SJSA1 (cell line): ENCODE data around the gene OTUB2. TPM values are rescaled to one million over a fixed set of nuclear protein-coding genes. Genes with fewer than 3 reads are reported as not detected.

ENCODE experiments used
- DNase-seq, 2 experiments: peaks; one replicate each; pipeline ENCODE4 v3.0.0-alpha.2; 2015 to 2020; ENCODE audit warnings: low spot score in 2 of 2, low read depth in 1 of 2
- H3K27ac ChIP-seq: fragments of 250-450 bp; sonication (Bioruptor Pico); 2 replicates; pipeline ENCODE4 v1.5.1; 2020; ENCODE audit warnings: mild to moderate bottlenecking, moderate library complexity
- H3K27me3 ChIP-seq: fragments of 250-450 bp; sonication (Bioruptor Pico); replicated peaks from 2 replicates; pipeline ENCODE4 v1.5.1; 2020; ENCODE audit warnings: mild to moderate bottlenecking, moderate library complexity
- H3K36me3 ChIP-seq: fragments of 250-450 bp; sonication (Bioruptor Pico); 2 replicates; pipeline ENCODE4 v1.5.1; 2020; ENCODE audit warnings: mild to moderate bottlenecking
- H3K4me1 ChIP-seq: fragments of 250-450 bp; sonication (Bioruptor Pico); replicated peaks from 2 replicates; pipeline ENCODE4 v1.6.1; 2021; ENCODE audit warnings: mild to moderate bottlenecking
- H3K4me3 ChIP-seq: fragments of 250-450 bp; sonication (Bioruptor Pico); 2 replicates; pipeline ENCODE4 v1.5.1; 2020; ENCODE audit warnings: mild to moderate bottlenecking
- H3K9me3 ChIP-seq: fragments of 250-450 bp; sonication (Bioruptor Pico); replicated peaks from 2 replicates; pipeline ENCODE4 v1.5.1; 2020; ENCODE audit warnings: mild to moderate bottlenecking
- total RNA-seq: library from RNA; depleted of rRNA; stranded (reverse); fragments of >200 nt; shearing (Covaris generic); gene quantifications from 2 replicates; pipeline ENCODE4 v1.2.3, GENCODE V29; 2014

Gene OTUB2
- total RNA-seq, 1 experiment from 2014 or later, result 1.3 TPM

DNA sequence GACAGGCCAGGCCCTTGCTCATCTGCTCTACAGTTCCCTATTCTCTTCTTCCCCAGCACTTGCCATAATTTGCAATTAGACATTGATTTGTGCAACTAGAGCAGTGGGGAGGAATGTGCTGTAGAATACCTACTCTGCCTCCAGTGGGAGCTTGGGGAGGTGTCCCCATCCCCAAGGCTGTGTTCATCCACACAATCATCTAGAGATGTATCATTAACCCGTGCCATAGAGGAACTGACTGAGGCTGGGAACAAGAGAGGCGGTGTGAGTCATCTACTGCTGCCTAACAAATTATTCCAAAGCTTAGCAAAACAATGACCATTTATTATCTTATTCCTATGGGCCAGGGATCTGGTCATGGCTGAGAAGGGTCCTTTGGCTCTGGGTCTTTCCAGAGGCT is 5.1 kb upstream of the OTUB2 start:
- no peaks in the 10 kb centered on the region for H3K36me3 ChIP-seq
- H3K4me3 ChIP-seq, result no peak overlapping the region
- no peak overlapping the region for H3K27ac ChIP-seq
- DNase-seq, result no peak
- H3K9me3 ChIP-seq, result no peaks in the 10 kb centered on the region
- H3K27me3 ChIP-seq, result no peaks in the 10 kb centered on the region
- 0 out of 2 replicates have a peak, but pooled peaks cover 4% of the 10 kb centered on the region for H3K4me1 ChIP-seq

DNA sequence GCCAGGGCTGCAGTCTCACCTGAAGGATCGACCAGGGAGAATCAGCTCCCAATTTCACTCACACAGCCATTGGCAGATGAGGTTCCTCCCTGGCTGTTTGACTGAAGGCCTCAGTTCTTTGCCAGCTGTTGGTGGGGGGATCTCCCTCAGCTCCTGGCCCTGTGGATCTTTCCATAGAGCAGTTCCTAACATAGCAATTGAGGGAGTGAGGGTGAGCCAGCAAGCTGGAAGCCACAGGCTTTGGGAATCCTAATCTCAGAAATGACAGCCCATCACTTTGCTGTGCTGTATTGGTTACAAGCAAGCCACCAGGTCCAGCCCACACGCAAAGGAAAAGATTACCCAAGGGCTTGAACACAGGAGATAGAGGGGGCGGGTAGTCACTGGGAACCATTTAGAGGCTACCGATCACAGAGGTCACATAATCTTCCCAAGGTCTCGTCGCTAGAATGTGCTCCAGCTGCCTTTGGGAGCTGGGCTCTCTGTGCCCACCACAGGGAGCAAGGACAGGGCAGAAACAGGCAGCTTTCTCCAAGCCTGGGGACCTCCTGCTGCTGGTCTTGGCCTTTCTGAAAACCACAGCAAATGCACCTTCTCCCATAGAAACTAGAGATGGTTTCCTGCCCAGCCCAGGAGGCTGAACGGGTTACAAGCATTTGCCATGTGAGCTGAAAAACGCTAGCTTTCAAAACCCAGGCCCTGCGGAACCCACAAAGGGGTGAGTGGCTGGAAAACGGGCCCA is 4.6 kb upstream of the OTUB2 start:
- H3K9me3 ChIP-seq, result no peaks in the 10 kb centered on the region
- H3K4me3 ChIP-seq, result no peak overlapping the region
- H3K27ac ChIP-seq, result no peak overlapping the region
- H3K27me3 ChIP-seq, result no peaks in the 10 kb centered on the region
- no peak for DNase-seq
- H3K36me3 ChIP-seq, result no peaks in the 10 kb centered on the region
- H3K4me1 ChIP-seq, result 0 out of 2 replicates have a peak, but pooled peaks cover 4% of the 10 kb centered on the region

- Histone ChIP-seq H3K4me3 (no peak overlapping the region), H3K36me3 (no peaks in the 10 kb centered on the region)
- DNase-seq, result no peak
These were observed 3.4 kb upstream of the OTUB2 start for GRCh38 chr14:94022532-94023411.

DNA sequence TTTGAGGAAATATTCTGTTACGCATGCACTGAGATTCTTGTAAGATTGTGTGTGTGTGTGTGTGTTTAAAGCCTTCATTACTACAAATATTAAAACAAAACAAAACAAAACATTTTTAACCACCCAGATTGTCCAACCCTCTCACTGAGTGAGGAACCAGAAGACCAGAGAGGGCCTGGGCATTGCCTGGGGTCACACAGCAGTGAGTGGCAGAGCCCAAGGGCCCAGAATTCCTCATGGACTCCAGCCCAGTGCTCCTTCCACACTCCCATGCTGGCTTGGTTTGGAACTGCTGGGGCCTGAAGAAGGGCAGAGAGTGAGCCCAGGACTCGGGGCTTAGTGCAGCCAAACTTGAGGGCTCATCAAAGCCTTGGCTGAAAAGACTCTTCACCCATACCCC is 1.6 kb upstream of the OTUB2 start:
- H3K27me3 ChIP-seq, result no peaks in the 10 kb centered on the region
- H3K27ac ChIP-seq, result no peak overlapping the region
- H3K9me3 ChIP-seq, result no peaks in the 10 kb centered on the region
- no peak for DNase-seq
- H3K4me3 ChIP-seq, result no peak overlapping the region
- H3K36me3 ChIP-seq, result no peaks in the 10 kb centered on the region
- peaks cover 25% of the 10 kb centered on the region for H3K4me1 ChIP-seq

More at GRCh38 chr14:94022532-94023411, 3.4 kb upstream of the OTUB2 start:
- H3K27ac ChIP-seq, result no peak overlapping the region
- no peaks in the 10 kb centered on the region for H3K27me3 ChIP-seq
- H3K4me1 ChIP-seq, result peaks cover 15% of the 10 kb centered on the region
- no peaks in the 10 kb centered on the region for H3K9me3 ChIP-seq

- H3K27ac ChIP-seq, result no peak overlapping the region
- peaks cover 25% of the 10 kb centered on the region for H3K4me1 ChIP-seq
- no peaks in the 10 kb centered on the region for H3K27me3 ChIP-seq
- H3K4me3 ChIP-seq, result peak overlapping the region; percentile 37; the same call in 1 of the 2 replicates
- H3K36me3 ChIP-seq, result no peaks in the 10 kb centered on the region
- DNase-seq, result no peak
- H3K9me3 ChIP-seq, result no peaks in the 10 kb centered on the region
These were observed 420 bp upstream of the OTUB2 start for GRCh38 chr14:94025720-94026119.

GRCh38 chr14:94026889-94027469 is 839 bp downstream of the OTUB2 start:
- DNase-seq, result no peak
- Histone ChIP-seq H3K36me3 (no peaks in the 10 kb centered on the region), H3K27ac (no peak overlapping the region), H3K27me3 (no peaks in the 10 kb centered on the region), H3K9me3 (no peaks in the 10 kb centered on the region), H3K4me1 (peaks cover 25% of the 10 kb centered on the region), H3K4me3 (peak overlapping the region; percentile 37)

- no peaks in the 10 kb centered on the region for H3K27me3 ChIP-seq
- H3K36me3 ChIP-seq, result no peaks in the 10 kb centered on the region
- no peak overlapping the region for H3K27ac ChIP-seq
- no peak overlapping the region for H3K4me3 ChIP-seq
- H3K4me1 ChIP-seq, result peaks cover 25% of the 10 kb centered on the region
- DNase-seq, result no peak
- H3K9me3 ChIP-seq, result no peaks in the 10 kb centered on the region
These were observed 1.7 kb downstream of the OTUB2 start for GRCh38 chr14:94027566-94028449.

DNA sequence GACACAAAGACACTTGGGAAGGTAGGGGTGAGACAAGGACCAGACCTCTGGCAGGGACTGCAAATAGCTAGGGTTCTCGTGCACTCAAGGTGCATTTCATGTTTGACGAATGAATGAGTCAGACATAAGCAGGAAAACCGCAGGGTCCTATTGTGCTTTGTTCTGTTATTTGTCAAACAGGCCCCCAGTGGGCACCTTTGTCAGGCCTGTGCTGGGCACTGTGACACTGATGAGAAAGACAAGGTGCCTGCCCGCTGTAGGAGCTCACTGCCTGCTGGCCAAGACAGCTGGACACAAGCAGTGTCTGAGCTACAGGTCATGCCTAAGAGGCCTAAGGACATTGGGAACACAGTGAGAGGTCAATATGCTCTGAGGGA is 2.3 kb downstream of the OTUB2 start:
- no peaks in the 10 kb centered on the region for H3K36me3 ChIP-seq
- no peaks in the 10 kb centered on the region for H3K9me3 ChIP-seq
- H3K4me1 ChIP-seq, result peaks cover 25% of the 10 kb centered on the region
- H3K27ac ChIP-seq, result no peak overlapping the region
- peak; percentile 35 to 55 for DNase-seq
- no peaks in the 10 kb centered on the region for H3K27me3 ChIP-seq
- H3K4me3 ChIP-seq, result no peak overlapping the region

DNA sequence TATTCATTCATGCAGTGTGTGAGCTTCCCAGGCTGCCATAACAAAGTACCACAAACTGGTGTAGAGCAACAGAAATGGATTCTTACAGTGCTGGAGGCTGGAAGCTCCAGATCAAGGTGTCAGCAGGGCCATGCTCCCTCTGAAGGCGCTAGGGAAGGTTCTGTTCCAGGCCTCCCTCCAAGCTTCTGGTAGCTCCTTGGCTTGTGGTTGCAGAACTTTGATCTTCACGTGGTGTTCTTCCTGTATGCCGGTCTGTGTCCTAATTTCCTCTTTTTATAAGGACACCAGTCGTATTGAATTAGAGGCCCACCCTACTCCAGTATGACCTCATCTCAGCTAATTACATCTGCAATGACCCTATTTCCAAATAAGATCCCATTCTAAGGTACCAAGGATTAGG is 3.1 kb downstream of the OTUB2 start:
- no peak for DNase-seq
- no peak overlapping the region for H3K27ac ChIP-seq
- H3K4me1 ChIP-seq, result peaks cover 25% of the 10 kb centered on the region
- no peaks in the 10 kb centered on the region for H3K9me3 ChIP-seq
- no peaks in the 10 kb centered on the region for H3K27me3 ChIP-seq
- H3K36me3 ChIP-seq, result no peaks in the 10 kb centered on the region
- no peak overlapping the region for H3K4me3 ChIP-seq

DNA sequence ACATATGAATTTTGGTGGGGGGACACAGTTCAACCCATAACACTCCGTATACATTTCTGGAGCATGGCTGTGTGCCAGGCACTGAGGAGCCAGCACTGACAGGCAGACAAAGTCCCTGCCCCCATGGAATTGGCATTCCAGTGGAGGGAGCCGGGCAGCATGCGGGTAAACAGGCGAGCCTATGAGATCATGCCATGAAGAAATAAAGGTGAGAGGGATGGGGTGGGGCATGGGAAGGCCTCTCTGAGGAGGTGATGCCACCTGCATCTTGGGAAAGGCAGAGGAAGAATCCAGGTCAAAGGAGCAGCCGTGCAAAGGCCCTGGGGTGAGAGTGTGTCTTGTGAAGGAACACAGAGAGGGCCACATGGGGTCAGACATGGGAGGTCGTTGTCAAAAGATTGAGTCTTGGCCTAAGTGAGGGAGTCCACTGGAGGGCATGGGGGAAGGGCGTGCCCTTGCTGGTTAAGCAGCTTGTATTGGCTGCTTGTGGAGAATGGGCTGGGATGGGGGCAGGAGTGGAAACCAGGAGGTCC is 3.6 kb downstream of the OTUB2 start:
- no peak overlapping the region for H3K4me3 ChIP-seq
- H3K4me1 ChIP-seq, result peaks cover 25% of the 10 kb centered on the region
- H3K9me3 ChIP-seq, result no peaks in the 10 kb centered on the region
- no peaks in the 10 kb centered on the region for H3K27me3 ChIP-seq
- H3K36me3 ChIP-seq, result no peaks in the 10 kb centered on the region
- no peak for DNase-seq
- no peak overlapping the region for H3K27ac ChIP-seq

DNA sequence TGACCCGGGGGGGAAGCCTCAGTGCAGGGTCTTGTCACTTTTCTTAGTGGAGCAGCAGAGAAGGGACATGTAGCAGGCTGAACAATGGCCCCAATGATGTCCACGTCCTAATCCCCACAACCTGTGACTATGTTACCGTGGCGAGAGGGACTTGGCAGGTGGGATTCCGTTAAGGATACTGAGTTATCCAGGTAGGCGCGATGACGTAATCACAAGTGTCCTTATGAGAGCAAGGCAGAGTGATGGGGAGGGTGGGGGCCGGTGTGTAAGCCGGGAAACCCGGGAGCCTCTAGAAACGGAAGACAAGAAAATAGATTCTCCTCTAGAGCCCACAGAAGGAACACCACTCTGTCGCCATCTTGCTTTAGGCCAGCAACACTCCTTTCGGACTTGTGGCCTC is 4.4 kb downstream of the OTUB2 start:
- Histone ChIP-seq H3K4me1 (peaks cover 25% of the 10 kb centered on the region), H3K36me3 (no peaks in the 10 kb centered on the region), H3K27me3 (no peaks in the 10 kb centered on the region), H3K27ac (no peak overlapping the region), H3K4me3 (no peak overlapping the region), H3K9me3 (no peaks in the 10 kb centered on the region)
- DNase-seq, result no peak

DNA sequence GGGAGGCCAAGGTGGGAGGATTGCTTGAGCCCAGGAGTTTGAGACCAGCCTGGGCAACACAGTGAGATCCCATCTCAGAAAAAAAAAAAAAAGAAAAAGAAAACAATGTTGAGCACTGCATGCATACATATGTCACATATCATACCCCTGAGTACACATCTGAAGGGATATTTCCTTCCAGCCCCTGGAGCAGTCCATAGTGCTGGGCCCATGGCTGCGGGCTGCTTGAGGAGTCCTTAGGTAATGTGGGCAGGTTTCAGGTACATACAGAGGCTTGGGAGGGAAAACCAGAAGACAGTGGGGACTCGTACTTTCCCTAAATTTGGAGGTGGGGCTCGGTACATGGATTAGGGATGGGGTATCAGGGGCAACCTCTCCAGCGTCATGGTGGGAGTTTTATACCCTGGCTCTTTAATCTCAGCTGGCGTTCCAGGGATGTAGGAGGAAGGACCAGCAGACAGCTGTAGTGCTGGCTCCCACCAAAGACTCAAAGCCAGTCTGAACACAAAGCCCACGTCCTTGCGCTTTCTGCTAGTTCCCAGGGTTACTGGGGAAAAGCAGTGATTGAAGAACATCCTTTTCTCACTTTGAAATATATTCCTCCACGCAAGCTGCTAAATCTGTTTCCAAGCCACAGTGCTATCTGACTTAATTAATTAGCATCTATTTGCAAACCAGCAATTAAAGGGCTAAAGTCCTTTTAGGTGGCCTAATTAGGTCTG is 5.2 kb downstream of the OTUB2 start:
- Histone ChIP-seq H3K27me3 (no peaks in the 10 kb centered on the region), H3K9me3 (no peaks in the 10 kb centered on the region), H3K4me1 (peaks cover 22% of the 10 kb centered on the region), H3K27ac (no peak overlapping the region), H3K4me3 (no peak overlapping the region), H3K36me3 (no peaks in the 10 kb centered on the region)
- DNase-seq, result no peak
